Neutrophil (primary cell): ENCODE measurements around the gene OR7D2.

Experiments used
- H3K27ac ChIP-seq: fragments of 200-600 bp; sonication (generic); 2 replicates; pipeline ENCODE4 v1.5.1; 2016; ENCODE audit warnings: mild to moderate bottlenecking, moderate library complexity
- H3K27me3 ChIP-seq: fragments of 200-600 bp; sonication (generic); 2 replicates; pipeline ENCODE4 v1.6.0; 2016; ENCODE audit warnings: mild to moderate bottlenecking
- H3K36me3 ChIP-seq: fragments of 200-600 bp; sonication (generic); 2 replicates; pipeline ENCODE4 v1.5.1; 2017
- H3K4me1 ChIP-seq, 2 experiments: fragments of 200-600 bp in 1 of 2; sonication (generic) in 1 of 2; 1 replicate in 1 of 2; 2 replicates in 1 of 2; pipeline versions ENCODE4 v1.5.1 to v1.6.1; 2013 to 2016; ENCODE audit warnings: low read depth in 1 of 2, low read length in 1 of 2, mild to moderate bottlenecking in 1 of 2, moderate library complexity in 1 of 2; ENCODE audit not compliant: control insufficient read depth in 1 of 2, insufficient read depth in 1 of 2
- H3K4me3 ChIP-seq, 2 experiments: fragments of 200-600 bp in 1 of 2; sonication (generic) in 1 of 2; 1 replicate in 1 of 2; 2 replicates in 1 of 2; pipeline ENCODE4 v1.5.1; 2013 to 2016; ENCODE audit warnings: low read depth in 1 of 2, low read length in 1 of 2, mild to moderate bottlenecking in 1 of 2, moderate library complexity in 1 of 2
- H3K9me3 ChIP-seq: fragments of 200-600 bp; sonication (generic); 2 replicates; pipeline ENCODE4 v1.5.1; 2016
- CTCF ChIP-seq: fragments of 200-600 bp; sonication (generic); IDR thresholded peaks from 2 replicates; pipeline ENCODE4 v1.5.1; 2016; ENCODE audit warnings: antibody characterized with exemption

OR7D2 gene

GRCh38 chr19:9155591-9155990 is 23.2 kb upstream of the OR7D2 start:
- H3K27ac ChIP-seq, result no peak overlapping the region
- no peaks in the 10 kb centered on the region for H3K27me3 ChIP-seq
- H3K4me1 ChIP-seq, result no peaks in the 10 kb centered on the region
- TF ChIP-seq CTCF, result no peak
- H3K36me3 ChIP-seq, result peaks cover 52% of the 10 kb centered on the region
- no peak overlapping the region for H3K4me3 ChIP-seq
- peaks cover 14% of the 10 kb centered on the region for H3K9me3 ChIP-seq

- Histone ChIP-seq H3K9me3 (peaks cover 21% of the 10 kb centered on the region), H3K27ac (no peak overlapping the region), H3K27me3 (no peaks in the 10 kb centered on the region), H3K36me3 (peaks cover 57% of the 10 kb centered on the region), H3K4me1 (no peaks in the 10 kb centered on the region), H3K4me3 (no peak overlapping the region)
- no peak for TF ChIP-seq CTCF
These were observed 22.5 kb upstream of the OR7D2 start for GRCh38 chr19:9156304-9156703.

GRCh38 chr19:9159891-9160290 is 18.9 kb upstream of the OR7D2 start:
- Histone ChIP-seq H3K4me1 (no peaks in the 10 kb centered on the region), H3K36me3 (peaks cover 71% of the 10 kb centered on the region), H3K4me3 (no peak overlapping the region), H3K9me3 (peaks cover 26% of the 10 kb centered on the region), H3K27me3 (no peaks in the 10 kb centered on the region), H3K27ac (no peak overlapping the region)
- no peak for TF ChIP-seq CTCF

GRCh38 chr19:9161427-9161826 is 17.4 kb upstream of the OR7D2 start:
- Histone ChIP-seq H3K4me3 (no peak overlapping the region), H3K27me3 (no peaks in the 10 kb centered on the region), H3K36me3 (peaks cover 65% of the 10 kb centered on the region), H3K4me1 (no peaks in the 10 kb centered on the region), H3K27ac (no peak overlapping the region), H3K9me3 (peaks cover 26% of the 10 kb centered on the region)
- no peak for TF ChIP-seq CTCF

- no peak for TF ChIP-seq CTCF
- H3K27ac ChIP-seq, result no peak overlapping the region
- peaks cover 21% of the 10 kb centered on the region for H3K9me3 ChIP-seq
- no peaks in the 10 kb centered on the region for H3K27me3 ChIP-seq
- no peaks in the 10 kb centered on the region for H3K4me1 ChIP-seq
- peaks cover 26% of the 10 kb centered on the region for H3K36me3 ChIP-seq
- H3K4me3 ChIP-seq, result no peak overlapping the region
These were observed 13.5 kb upstream of the OR7D2 start for GRCh38 chr19:9165261-9165660.

GRCh38 chr19:9166846-9167245 is 11.9 kb upstream of the OR7D2 start:
- no peak for TF ChIP-seq CTCF
- no peaks in the 10 kb centered on the region for H3K27me3 ChIP-seq
- peaks cover 6% of the 10 kb centered on the region for H3K9me3 ChIP-seq
- no peak overlapping the region for H3K4me3 ChIP-seq
- H3K27ac ChIP-seq, result no peak overlapping the region
- peaks cover 12% of the 10 kb centered on the region for H3K36me3 ChIP-seq
- H3K4me1 ChIP-seq, result no peaks in the 10 kb centered on the region
